Hepatocyte (in vitro differentiated cells): ENCODE measurements around the gene SLC1A4.

Experiments used
- CTCF ChIP-seq: fragments of 200-600 bp; sonication (generic); IDR thresholded peaks from 2 replicates; pipeline ENCODE4 v1.5.1; 2016; ENCODE audit warnings: antibody characterized with exemption, mild to moderate bottlenecking; ENCODE audit not compliant: poor library complexity
- EZH2 ChIP-seq: fragments of 200-600 bp; sonication (generic); IDR thresholded peaks from 2 replicates; pipeline ENCODE4 v1.6.1; 2016; ENCODE audit warnings: antibody characterized with exemption, mild to moderate bottlenecking, borderline replicate concordance

DNA sequence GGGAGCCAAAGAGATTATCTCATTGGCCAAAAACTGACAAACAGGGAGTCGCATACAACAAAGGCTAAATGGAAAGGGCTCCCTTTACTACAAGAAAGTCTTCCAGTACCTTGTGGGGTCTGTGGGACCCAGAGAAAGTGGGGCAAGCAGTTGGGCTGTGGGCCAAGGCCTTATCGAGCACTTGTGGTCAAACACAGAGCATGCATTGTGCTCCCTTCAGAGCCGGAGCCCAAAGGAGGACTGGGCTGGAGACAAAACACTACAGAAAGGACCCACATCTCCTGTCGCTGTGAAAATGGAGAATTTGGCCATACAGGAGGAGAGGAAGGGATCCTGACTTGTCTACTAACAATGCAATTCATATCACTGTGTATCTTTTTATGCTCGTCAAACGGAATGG is 37.1 kb upstream of the SLC1A4 start:
- TF ChIP-seq CTCF (no peak), EZH2 (no peak)
